Activated CD4-positive, alpha-beta T cell treated with anti-CD3 and anti-CD28 coated beads, Interleukin-2, amount 50 U/mL, for 48 hours (primary cell): ENCODE results near the gene WDR37.

ENCODE experiments used
- DNase-seq, 2 experiments: peaks; one replicate each; pipeline ENCODE4 v3.0.0-alpha.2; 2020

Gene WDR37

GRCh38 chr10:1074748-1075308 is 18.6 kb downstream of the WDR37 start:
- no peak for DNase-seq

GRCh38 chr10:1078668-1079067 is 22.5 kb downstream of the WDR37 start:
- no peak for DNase-seq

GRCh38 chr10:1083581-1083980 is 27.4 kb downstream of the WDR37 start:
- no peak for DNase-seq

GRCh38 chr10:1084011-1084950 is 28.1 kb downstream of the WDR37 start:
- no peak for DNase-seq

GRCh38 chr10:1085258-1085657 is 29.1 kb downstream of the WDR37 start:
- DNase-seq = no peak

GRCh38 chr10:1086787-1087186 is 30.6 kb downstream of the WDR37 start:
- no peak for DNase-seq

- DNase-seq = no peak
Measured at GRCh38 chr10:1089017-1089689, 33.0 kb downstream of the WDR37 start.

- DNase-seq = no peak
Measured at GRCh38 chr10:1090696-1091095, 34.5 kb downstream of the WDR37 start.

- no peak for DNase-seq
Measured at GRCh38 chr10:1093696-1094095, 37.5 kb downstream of the WDR37 start.

- DNase-seq = peak; percentile 75 to 83
Measured at GRCh38 chr10:1094112-1095057, 38.2 kb downstream of the WDR37 start.

GRCh38 chr10:1095498-1095897 is 39.3 kb downstream of the WDR37 start:
- no peak for DNase-seq

- no peak for DNase-seq
Measured at GRCh38 chr10:1096287-1096889, 40.2 kb downstream of the WDR37 start.

- no peak for DNase-seq
Measured at GRCh38 chr10:1097436-1097835, 41.3 kb downstream of the WDR37 start.

GRCh38 chr10:1100143-1100542 is 44.0 kb downstream of the WDR37 start:
- no peak for DNase-seq

GRCh38 chr10:1100691-1101368 is 44.6 kb downstream of the WDR37 start:
- DNase-seq = no peak

GRCh38 chr10:1101946-1102345 is 45.8 kb downstream of the WDR37 start:
- no peak for DNase-seq

- peak; percentile 43 to 59 for DNase-seq
Measured at GRCh38 chr10:1102416-1102815, 46.2 kb downstream of the WDR37 start.

- no peak for DNase-seq
Measured at GRCh38 chr10:1102831-1103230, 46.6 kb downstream of the WDR37 start.

- no peak for DNase-seq
Measured at GRCh38 chr10:1103551-1103950, 47.4 kb downstream of the WDR37 start.

GRCh38 chr10:1104971-1105370 is 48.8 kb downstream of the WDR37 start:
- DNase-seq = no peak

- DNase-seq = no peak
Measured at GRCh38 chr10:1107004-1107403, 50.8 kb downstream of the WDR37 start.

- no peak for DNase-seq
Measured at GRCh38 chr10:1107679-1108078, 51.5 kb downstream of the WDR37 start.
